ENCODE measurements around the gene METAP1.
"Not testable (repeated sequence)": the region's sequence is repeated elsewhere in the genome, so short reads cannot be mapped to it uniquely, and the experiment has no call there.

METAP1 gene

GRCh38 chr4:99061048-99061700, 65.7 kb downstream of the METAP1 start:
- peak; percentile 14 for DNase-seq

- DNase-seq: no peak
These were observed 66.6 kb downstream of the METAP1 start for GRCh38 chr4:99062120-99062519.

GRCh38 chr4:99065521-99065920, 70.0 kb downstream of the METAP1 start:
- DNase-seq: not testable (repeated sequence)

- DNase-seq: no peak
These were observed 72.1 kb downstream of the METAP1 start for GRCh38 chr4:99067617-99068016.

- no peak for DNase-seq
These were observed 75.6 kb downstream of the METAP1 start for GRCh38 chr4:99071159-99071558.

GRCh38 chr4:99074816-99075215, 79.3 kb downstream of the METAP1 start:
- no peak for DNase-seq

- DNase-seq: no peak
These were observed 80.9 kb downstream of the METAP1 start for GRCh38 chr4:99076292-99076976.

GRCh38 chr4:99077177-99077576, 81.7 kb downstream of the METAP1 start:
- DNase-seq: no peak

GRCh38 chr4:99078336-99078735, 82.8 kb downstream of the METAP1 start:
- no peak for DNase-seq

GRCh38 chr4:99078931-99079624, 83.6 kb downstream of the METAP1 start:
- no peak for DNase-seq

GRCh38 chr4:99079625-99080295, 84.2 kb downstream of the METAP1 start:
- no peak for DNase-seq

- DNase-seq: not testable (repeated sequence)
These were observed 85.3 kb downstream of the METAP1 start for GRCh38 chr4:99080869-99081268.

- no peak for DNase-seq
These were observed 86.7 kb downstream of the METAP1 start for GRCh38 chr4:99082192-99082591.

GRCh38 chr4:99084595-99084994, 89.1 kb downstream of the METAP1 start:
- no peak for DNase-seq

- peak; percentile 43 for DNase-seq
These were observed 92.5 kb downstream of the METAP1 start for GRCh38 chr4:99088023-99088449.

- DNase-seq: peak; percentile 93
These were observed 93.2 kb downstream of the METAP1 start, which contains the start of gene ADH5 for GRCh38 chr4:99088481-99089365. Gene ADH5 (minus strand): TSS chr4:99088788. CDS start chr4:99088700, 88 bp downstream.

GRCh38 chr4:99090481-99091215, 95.1 kb downstream of the METAP1 start:
- no peak for DNase-seq

- no peak for DNase-seq
These were observed 95.7 kb downstream of the METAP1 start for GRCh38 chr4:99091216-99091575.

GRCh38 chr4:99091841-99092240, 96.3 kb downstream of the METAP1 start:
- DNase-seq: not testable (repeated sequence)

- DNase-seq: no peak
These were observed 103.8 kb downstream of the METAP1 start for GRCh38 chr4:99099311-99099710.

- not testable (repeated sequence) for DNase-seq
These were observed 104.3 kb downstream of the METAP1 start for GRCh38 chr4:99099814-99100213.

- no peak for DNase-seq
These were observed 105.4 kb downstream of the METAP1 start for GRCh38 chr4:99100876-99101275.

Measured in activated CD4-positive, alpha-beta T cell treated with anti-CD3 and anti-CD28 coated beads, Interleukin-10, Interleukin-2, amounts not matched to agents 100 ng/mL and 50 ng/mL, durations not matched to agents 16 hours and 8 hours (primary cell).